Measurements from ENCODE around the gene SRRD.
"Not testable (repeated sequence)": the region's sequence is repeated elsewhere in the genome, so short reads cannot be mapped to it uniquely, and the experiment has no call there.

The SRRD gene

GRCh38 chr22:26522012-26522411 is 38.3 kb downstream of the SRRD start:
- DNase-seq (ENCODE audit: low read depth) = no peak

- no peak for DNase-seq (ENCODE audit: low read depth)
Observed at GRCh38 chr22:26522592-26522991, 38.9 kb downstream of the SRRD start.

- DNase-seq (ENCODE audit: low read depth) = no peak
Observed at GRCh38 chr22:26524870-26525269, 41.2 kb downstream of the SRRD start.

DNA sequence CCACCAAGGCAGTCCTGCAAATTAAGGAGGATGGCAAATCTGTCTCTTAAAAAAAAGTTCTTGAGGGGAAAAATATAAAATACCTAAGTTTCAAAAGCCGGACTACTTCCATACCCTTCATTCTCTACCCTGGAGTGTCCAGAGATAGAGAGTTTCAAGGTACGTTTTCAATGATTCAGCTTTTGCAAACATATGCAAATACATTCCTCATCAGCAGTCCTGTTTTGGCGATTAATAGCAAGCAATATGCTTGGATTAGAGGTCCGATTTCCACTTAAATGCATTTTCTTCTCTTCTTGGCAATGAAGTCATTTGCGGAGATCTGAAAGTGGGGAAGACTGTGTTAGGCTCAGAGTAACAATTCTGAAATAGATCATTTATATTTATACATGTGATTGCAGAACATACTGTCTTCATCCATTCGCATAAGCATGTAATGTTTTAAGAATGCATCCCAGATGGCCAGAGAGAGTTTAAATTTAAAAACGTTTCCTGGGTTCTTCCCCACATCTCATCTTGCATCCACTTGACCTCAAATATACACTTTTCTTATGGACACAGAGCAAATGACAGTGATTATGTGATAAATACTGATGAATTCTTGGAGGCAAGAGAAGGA is 42.4 kb downstream of the SRRD start:
- DNase-seq (ENCODE audit: low read depth) = no peak

GRCh38 chr22:26527167-26527566 is 43.5 kb downstream of the SRRD start:
- DNase-seq (ENCODE audit: low read depth) = no peak

DNA sequence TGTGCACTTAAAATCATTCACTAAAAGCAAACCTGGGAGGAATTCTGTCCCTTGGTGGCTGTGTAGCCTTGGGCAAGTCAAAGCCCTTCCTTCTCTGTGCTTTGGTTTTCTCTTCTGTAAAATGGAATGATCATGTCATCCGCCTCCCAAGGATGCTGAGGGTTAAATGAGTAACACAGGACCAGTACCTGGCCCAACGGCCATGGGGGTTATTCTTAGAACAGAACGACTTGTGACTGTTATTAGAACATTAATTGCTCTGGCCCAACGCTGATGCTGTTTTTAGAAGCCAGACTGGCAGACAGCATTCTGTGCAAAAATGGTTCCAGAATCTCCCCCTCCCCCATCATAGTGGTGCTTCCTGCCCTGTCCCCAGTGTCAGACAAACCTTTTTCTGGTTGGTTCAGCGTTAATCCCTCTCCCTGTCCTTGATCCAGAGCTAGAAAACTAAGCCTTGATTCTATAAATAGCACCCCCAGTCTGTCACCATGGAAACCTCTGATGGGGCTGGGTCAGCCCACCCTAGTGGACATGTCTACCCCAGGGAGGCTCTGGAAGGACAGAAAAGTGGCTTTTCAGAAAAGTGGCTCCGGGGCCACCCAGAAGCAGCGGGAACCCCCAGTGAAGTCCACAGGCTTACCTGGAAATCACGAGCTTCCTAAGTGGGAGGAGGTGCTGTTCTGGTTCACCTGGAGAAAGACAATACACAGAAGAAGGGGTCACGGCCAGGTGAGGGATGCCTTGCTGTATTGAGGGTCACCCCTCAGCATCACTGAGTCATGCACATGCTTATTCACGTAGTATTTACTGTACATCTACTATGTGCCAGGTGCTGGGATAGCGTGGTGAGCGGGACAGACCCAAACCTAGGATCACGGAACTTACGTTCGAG is 44.1 kb downstream of the SRRD start:
- DNase-seq (ENCODE audit: low read depth) = no peak

- DNase-seq (ENCODE audit: low read depth) = not testable (repeated sequence)
Observed at GRCh38 chr22:26528518-26528917, 44.8 kb downstream of the SRRD start.

GRCh38 chr22:26529345-26529744 is 45.7 kb downstream of the SRRD start:
- DNase-seq (ENCODE audit: low read depth) = peak; percentile 62

DNA sequence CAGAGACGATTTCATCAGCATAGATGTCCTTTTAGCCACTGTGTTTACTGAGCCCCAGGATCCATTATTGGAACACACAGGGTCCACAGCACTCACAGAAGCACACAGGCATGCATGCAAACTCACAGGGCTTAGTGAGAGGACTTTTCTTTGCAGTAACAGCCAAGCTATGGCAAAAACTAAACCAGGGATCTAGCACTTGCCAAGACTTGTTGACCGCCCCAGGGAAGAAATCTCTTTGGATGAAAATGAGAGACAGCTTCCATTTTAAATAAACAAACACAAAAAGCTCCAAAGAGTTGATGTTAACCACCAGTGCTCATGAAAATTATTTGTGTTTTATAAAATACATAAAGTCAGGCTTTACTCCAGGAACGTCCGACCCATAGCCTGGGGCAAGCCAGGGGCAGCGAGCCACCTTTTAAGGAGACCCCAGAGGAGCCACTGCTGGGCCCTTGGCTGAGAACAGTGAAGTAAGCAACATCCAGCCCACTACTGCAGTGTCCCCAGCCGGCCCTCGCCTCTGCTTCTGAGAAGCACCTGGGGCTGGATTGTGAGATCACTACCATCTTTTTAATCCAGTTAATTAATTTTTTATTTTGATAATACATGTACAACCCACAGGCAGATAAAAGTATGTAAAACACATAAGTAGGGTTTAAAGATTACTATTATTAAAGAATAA is 50.6 kb downstream of the SRRD start:
- DNase-seq (ENCODE audit: low read depth) = no peak

GRCh38 chr22:26534874-26535602 is 51.4 kb downstream of the SRRD start:
- DNase-seq (ENCODE audit: low read depth) = no peak

- DNase-seq (ENCODE audit: low read depth) = no peak
Observed at GRCh38 chr22:26535603-26535908, 51.9 kb downstream of the SRRD start.

- no peak for DNase-seq (ENCODE audit: low read depth)
Observed at GRCh38 chr22:26536056-26536761, 52.5 kb downstream of the SRRD start.

DNA sequence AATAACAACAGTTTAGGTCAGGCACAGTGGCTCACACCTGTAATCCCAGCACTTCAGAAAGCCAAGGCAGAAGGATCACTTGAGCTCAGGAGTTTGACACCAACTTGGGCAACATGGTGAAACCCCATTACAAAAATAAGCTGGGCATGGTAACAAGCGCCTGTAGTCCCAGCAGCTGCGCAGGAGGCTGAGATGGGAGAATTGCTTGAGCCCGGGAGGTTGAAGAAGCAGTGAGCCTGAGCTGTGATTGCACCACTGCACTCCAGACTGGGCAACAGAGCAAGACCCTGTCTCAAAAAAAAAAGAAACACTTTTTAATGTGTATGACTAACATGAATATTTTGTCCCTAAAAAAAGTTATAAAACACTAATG is 53.1 kb downstream of the SRRD start:
- no peak for DNase-seq (ENCODE audit: low read depth)

GRCh38 chr22:26540119-26540518 is 56.4 kb downstream of the SRRD start:
- DNase-seq (ENCODE audit: low read depth) = no peak

- DNase-seq (ENCODE audit: low read depth) = no peak
Observed at GRCh38 chr22:26541167-26541819, 57.6 kb downstream of the SRRD start.

- DNase-seq (ENCODE audit: low read depth) = no peak
Observed at GRCh38 chr22:26542831-26543230, 59.2 kb downstream of the SRRD start.

All from fibroblast of gingiva (primary cell).